Glutamatergic neuron (in vitro differentiated cells): Measurements from ENCODE around the gene HDHD2. TPM values are rescaled to one million over a fixed set of nuclear protein-coding genes. Genes with fewer than 3 reads are reported as not detected.

Experiments
- DNase-seq: peaks from one replicate; pipeline ENCODE4 v3.0.0; 2022
- H3K27ac Mint-ChIP-seq: one replicate; pipeline ENCODE4 v1.8.0; 2020; ENCODE audit warnings: mild to moderate bottlenecking, mixed read lengths, inconsistent platforms; ENCODE audit not compliant: unreplicated experiment
- H3K27me3 Mint-ChIP-seq: one replicate; pipeline ENCODE4 v1.8.0; 2020; ENCODE audit warnings: mild to moderate bottlenecking, moderate library complexity, mixed read lengths, inconsistent platforms; ENCODE audit not compliant: unreplicated experiment
- H3K36me3 Mint-ChIP-seq: one replicate; pipeline ENCODE4 v1.8.0; 2020; ENCODE audit warnings: mild to moderate bottlenecking, mixed read lengths, inconsistent platforms; ENCODE audit not compliant: unreplicated experiment
- H3K4me1 Mint-ChIP-seq: one replicate; pipeline ENCODE4 v1.8.0; 2020; ENCODE audit warnings: mild to moderate bottlenecking, low read depth, mixed read lengths, inconsistent platforms; ENCODE audit not compliant: unreplicated experiment
- H3K4me3 Mint-ChIP-seq: one replicate; pipeline ENCODE4 v1.8.0; 2020; ENCODE audit warnings: mild to moderate bottlenecking, mixed read lengths, inconsistent platforms; ENCODE audit not compliant: unreplicated experiment
- H3K9me3 Mint-ChIP-seq: one replicate; pipeline ENCODE4 v1.8.0; 2020; ENCODE audit warnings: mild to moderate bottlenecking, moderate library complexity, mixed read lengths, inconsistent platforms; ENCODE audit not compliant: unreplicated experiment
- CTCF ChIP-seq: fragments of 200-600 bp; sonication (generic); IDR thresholded peaks from one replicate; pipeline ENCODE4 v1.5.0; 2021; ENCODE audit not compliant: partially characterized antibody, unreplicated experiment
- total RNA-seq: library from RNA; stranded (reverse); fragmentation: NEBNext Ultra II Directional; extraction: Animal tissue kit (Norgen Biotek cat#: 25700); gene quantifications from one replicate; pipeline ENCODE4 v1.2.1, GENCODE V29; 2021; ENCODE audit not compliant: unreplicated experiment

HDHD2 gene
- total RNA-seq, 1 donor from 2014 or later, result 55.3 TPM

GRCh38 chr18:47120428-47120827 is 29.9 kb downstream of the HDHD2 start:
- H3K4me1 Mint-ChIP-seq, result no peaks in the 10 kb centered on the region
- no peak for TF ChIP-seq CTCF

GRCh38 chr18:47118981-47119380 is 31.3 kb downstream of the HDHD2 start:
- Mint-ChIP-seq H3K27ac (no peak overlapping the region), H3K4me1 (no peaks in the 10 kb centered on the region), H3K9me3 (no peaks in the 10 kb centered on the region), H3K4me3 (no peak overlapping the region), H3K27me3 (no peaks in the 10 kb centered on the region), H3K36me3 (peaks cover 11% of the 10 kb centered on the region)
- no peak for DNase-seq
- no peak for TF ChIP-seq CTCF

More at GRCh38 chr18:47120428-47120827, 29.9 kb downstream of the HDHD2 start:
- DNase-seq, result no peak
- no peaks in the 10 kb centered on the region for H3K9me3 Mint-ChIP-seq
- H3K36me3 Mint-ChIP-seq, result peaks cover 11% of the 10 kb centered on the region
- no peaks in the 10 kb centered on the region for H3K27me3 Mint-ChIP-seq
- H3K27ac Mint-ChIP-seq, result no peak overlapping the region
- H3K4me3 Mint-ChIP-seq, result no peak overlapping the region

DNA sequence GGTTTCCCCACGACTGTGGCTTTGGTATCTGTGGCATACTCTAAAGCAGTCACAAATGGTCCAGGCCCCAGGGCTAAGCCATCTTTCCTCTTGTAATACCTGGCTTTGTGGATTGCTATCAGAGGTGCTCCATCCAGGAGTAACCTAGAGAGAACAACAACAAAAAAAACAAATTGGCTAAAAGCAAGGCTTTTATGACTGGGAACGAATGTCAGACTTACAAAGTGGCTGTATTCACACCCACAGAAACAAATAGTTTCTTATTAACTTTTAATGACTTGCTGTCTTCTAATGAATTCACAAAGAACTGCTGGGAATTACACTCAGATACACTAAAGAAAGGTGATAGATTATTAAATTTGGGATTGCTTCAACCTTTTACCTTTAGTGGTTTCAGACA is 35.1 kb downstream of the HDHD2 start:
- Mint-ChIP-seq H3K4me1 (peaks cover 2% of the 10 kb centered on the region), H3K27ac (no peak overlapping the region), H3K27me3 (no peaks in the 10 kb centered on the region), H3K36me3 (peaks cover 6% of the 10 kb centered on the region), H3K4me3 (no peak overlapping the region), H3K9me3 (no peaks in the 10 kb centered on the region)
- no peak for DNase-seq
- no peak for TF ChIP-seq CTCF

DNA sequence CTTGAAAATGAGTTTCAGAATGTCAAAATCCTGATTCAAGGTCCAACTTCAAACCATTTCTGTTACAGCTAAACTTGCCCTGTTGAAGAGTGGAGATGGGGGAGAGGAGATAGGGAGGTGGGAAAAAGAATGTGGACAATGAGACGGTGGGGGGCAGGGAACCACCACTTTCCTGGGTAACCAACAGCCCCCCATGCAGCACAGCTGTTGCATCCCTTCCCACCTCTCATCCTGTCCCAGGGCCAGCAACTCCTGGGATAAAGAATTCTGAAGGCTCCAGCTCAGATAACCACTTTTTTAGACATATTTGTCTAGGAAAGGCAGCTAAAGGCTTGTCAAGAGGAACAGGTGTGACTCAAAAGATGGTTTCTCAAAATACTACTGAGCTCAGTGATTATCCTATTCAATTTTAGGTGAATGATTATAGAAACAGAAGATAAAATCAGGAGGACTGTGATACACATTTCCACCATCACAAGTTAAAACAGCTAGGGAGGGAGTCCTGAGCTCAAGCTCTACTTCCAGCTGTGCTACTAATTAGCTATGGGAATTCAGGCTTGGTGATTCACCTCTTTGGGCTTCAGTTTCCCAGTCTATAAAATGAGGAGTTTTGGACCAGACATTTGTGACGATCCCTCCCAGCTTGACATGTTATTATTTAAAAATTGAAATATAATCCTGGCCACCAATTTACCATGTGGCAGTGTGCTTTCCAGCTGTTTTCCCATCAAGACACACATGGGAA is 36.3 kb downstream of the HDHD2 start:
- no peak for TF ChIP-seq CTCF
- H3K9me3 Mint-ChIP-seq, result no peaks in the 10 kb centered on the region
- H3K4me3 Mint-ChIP-seq, result no peak overlapping the region
- H3K27me3 Mint-ChIP-seq, result no peaks in the 10 kb centered on the region
- H3K36me3 Mint-ChIP-seq, result peaks cover 5% of the 10 kb centered on the region
- DNase-seq, result no peak
- peaks cover 2% of the 10 kb centered on the region for H3K4me1 Mint-ChIP-seq
- no peak overlapping the region for H3K27ac Mint-ChIP-seq

DNA sequence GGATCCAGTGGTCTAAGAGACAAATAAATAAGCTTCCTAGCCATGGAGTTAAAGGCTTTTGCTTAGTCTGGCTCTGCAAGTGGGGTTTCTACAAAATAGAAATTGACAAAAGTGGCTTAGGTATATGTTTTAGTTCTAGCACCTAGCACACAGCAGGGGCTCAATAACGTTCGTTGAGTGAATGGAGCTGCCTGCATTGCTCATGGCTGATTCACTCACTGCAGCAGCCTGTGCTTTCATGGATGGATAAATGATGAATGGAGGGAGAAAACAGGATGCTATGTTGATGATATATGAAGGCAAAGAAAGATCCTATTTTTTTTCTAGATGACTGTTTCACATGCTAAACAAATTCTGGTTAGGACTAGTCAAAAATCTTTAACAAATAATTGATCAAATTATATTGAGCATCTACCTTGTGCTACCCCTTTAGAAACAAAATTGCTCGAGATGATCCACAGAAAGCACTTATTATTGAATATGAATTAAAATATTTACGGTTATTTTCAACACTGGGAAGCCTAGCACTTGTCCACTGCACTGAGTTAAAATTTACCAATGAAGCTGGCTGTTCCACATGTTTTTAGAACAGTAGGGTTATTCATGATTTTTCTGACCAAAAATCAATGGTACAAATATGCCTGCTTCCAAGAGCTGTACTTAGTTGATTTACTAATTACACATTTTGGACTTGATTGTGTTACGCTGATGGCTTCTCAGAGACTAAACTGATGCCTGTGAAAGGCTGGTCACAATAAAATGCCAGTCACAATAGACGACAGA is 39.6 kb downstream of the HDHD2 start:
- Mint-ChIP-seq H3K4me3 (no peak overlapping the region), H3K36me3 (no peaks in the 10 kb centered on the region), H3K9me3 (no peaks in the 10 kb centered on the region), H3K27me3 (no peaks in the 10 kb centered on the region), H3K27ac (no peak overlapping the region), H3K4me1 (peaks cover 2% of the 10 kb centered on the region)
- DNase-seq, result no peak
- TF ChIP-seq CTCF, result no peak
